Mesodermal cell (in vitro differentiated cells): ENCODE measurements around the gene R3HCC1L. TPM values are rescaled to one million over a fixed set of nuclear protein-coding genes. Genes with fewer than 3 reads are reported as not detected.

Experiments
- H3K27ac ChIP-seq: 2 replicates; pipeline ENCODE4 v1.7.0; 2013; ENCODE audit warnings: mild to moderate bottlenecking, low read depth, low read length, moderate library complexity; ENCODE audit not compliant: severe bottlenecking
- H3K36me3 ChIP-seq: 2 replicates; pipeline ENCODE4 v1.7.1; 2013; ENCODE audit warnings: mild to moderate bottlenecking, low read length, moderate library complexity; ENCODE audit not compliant: control insufficient read depth, insufficient read depth
- H3K4me1 ChIP-seq: one replicate; pipeline ENCODE4 v1.7.1; 2013; ENCODE audit warnings: mild to moderate bottlenecking, low read length; ENCODE audit not compliant: insufficient read depth, control insufficient read depth, poor library complexity, severe bottlenecking
- H3K4me3 ChIP-seq: 2 replicates; pipeline ENCODE4 v1.7.0; 2013; ENCODE audit warnings: low read length, control low read depth, mild to moderate bottlenecking; ENCODE audit not compliant: insufficient read depth, poor library complexity, severe bottlenecking; ENCODE audit errors: extremely low read depth
- H3K9me3 ChIP-seq: 2 replicates; pipeline ENCODE4 v1.7.1; 2013; ENCODE audit warnings: mild to moderate bottlenecking, low read length, moderate library complexity; ENCODE audit not compliant: control insufficient read depth
- WGBS, 2 experiments: methylation state at CpG; one replicate each; pipeline ENCODE4 v1.1.5; 2013; ENCODE audit warnings: missing lambda C conversion rate in 2 of 2; ENCODE audit not compliant: insufficient coverage in 2 of 2; 5-methylcytosine and 5-hydroxymethylcytosine counted together
- polyA plus RNA-seq, 2 experiments: library from polyadenylated mRNA; stranded (reverse); fragments of 50-300 nt; gene quantifications; one replicate each; pipeline ENCODE4 v1.2.3, GENCODE V29; 2013

Gene R3HCC1L
- polyA plus RNA-seq (2013, experiment 1 of 2), result 13.5 TPM
- 14.2 TPM for polyA plus RNA-seq (2013, experiment 2 of 2)

DNA sequence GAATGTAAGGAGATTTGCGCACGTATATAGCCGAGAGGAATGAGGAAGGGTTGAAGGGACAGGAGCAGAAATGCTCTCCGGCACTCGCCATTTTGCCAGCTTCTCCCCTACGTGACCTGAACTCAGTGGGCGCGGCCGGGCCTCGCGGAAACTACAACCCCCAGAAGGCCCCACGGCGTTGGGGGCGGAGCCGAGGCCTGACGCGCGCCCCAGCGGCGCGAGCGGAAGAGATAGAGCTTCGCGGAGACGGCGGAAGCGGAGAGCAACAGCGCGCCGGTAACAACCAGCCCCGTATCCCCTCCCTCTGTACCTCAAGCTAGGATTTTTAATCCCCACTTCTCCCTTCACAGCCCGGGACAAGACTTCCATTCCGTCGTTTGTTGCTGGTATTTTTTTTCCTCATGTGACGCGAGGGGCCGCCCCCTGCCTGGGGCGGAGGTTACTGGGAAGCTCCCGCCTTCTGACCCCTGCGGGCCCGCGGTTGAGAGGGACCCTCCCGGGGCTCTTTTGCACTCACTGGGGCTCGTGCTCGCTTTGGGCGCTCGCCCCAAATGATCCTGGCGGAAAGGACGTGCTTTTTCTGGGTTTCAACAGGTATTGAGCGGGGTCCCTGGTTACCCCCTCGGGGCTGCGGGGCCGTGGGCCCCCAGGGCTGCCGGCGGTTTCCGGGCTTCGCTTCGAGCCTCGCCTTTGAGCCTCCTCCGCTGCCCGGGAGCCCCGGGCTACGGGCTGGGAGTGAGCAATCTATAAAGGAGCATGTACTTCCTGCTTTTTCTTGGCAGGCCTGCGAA, at the start of gene R3HCC1L:
Gene R3HCC1L (plus strand): TSS at position 227 of the 791 bp plus-strand sequence. CDS start 73,458 bp downstream, outside the sequence.
- WGBS, 2 experiments, result 2% methylated on average over 44 to 63 of the region's 64 CpGs
- Histone ChIP-seq H3K27ac (peak within 1 kb of the TSS; percentile 72), H3K4me1 (peaks cover under 1% of the 10 kb centered on the region)

DNA sequence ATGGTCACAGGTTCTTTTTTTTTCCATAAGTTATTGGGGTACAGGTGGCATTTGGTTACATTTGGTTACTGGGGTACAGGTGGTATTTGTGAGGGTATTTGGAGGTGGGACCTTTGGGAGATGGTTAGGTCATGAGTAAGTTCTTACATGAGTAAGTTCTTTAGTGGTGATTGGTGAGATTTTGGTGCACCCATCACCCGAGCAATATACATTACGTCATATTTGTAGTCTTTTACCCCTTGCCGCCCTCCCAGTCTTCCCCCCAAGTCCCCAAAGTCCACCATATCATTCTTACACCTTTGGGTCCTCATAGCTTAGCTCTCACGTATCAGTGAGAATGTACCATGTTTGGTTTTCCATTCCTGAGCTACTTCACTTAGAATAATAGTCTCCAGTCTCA, 49.2 kb upstream of the R3HCC1L start:
- Histone ChIP-seq H3K27ac (no peak overlapping the region), H3K4me1 (no peaks in the 10 kb centered on the region), H3K9me3 (no peaks in the 10 kb centered on the region), H3K36me3 (no peaks in the 10 kb centered on the region), H3K4me3 (no peak overlapping the region)
- 67 to 100% methylated on average over 3 of the region's 4 CpGs for WGBS, 2 experiments

More for the DNA sequence above, at the start of gene R3HCC1L:
- peak within 1 kb of the TSS; percentile 88 for H3K4me3 ChIP-seq
- H3K9me3 ChIP-seq, result peaks cover 4% of the 10 kb centered on the region
- H3K36me3 ChIP-seq, result peaks cover 3% of the 10 kb centered on the region

DNA sequence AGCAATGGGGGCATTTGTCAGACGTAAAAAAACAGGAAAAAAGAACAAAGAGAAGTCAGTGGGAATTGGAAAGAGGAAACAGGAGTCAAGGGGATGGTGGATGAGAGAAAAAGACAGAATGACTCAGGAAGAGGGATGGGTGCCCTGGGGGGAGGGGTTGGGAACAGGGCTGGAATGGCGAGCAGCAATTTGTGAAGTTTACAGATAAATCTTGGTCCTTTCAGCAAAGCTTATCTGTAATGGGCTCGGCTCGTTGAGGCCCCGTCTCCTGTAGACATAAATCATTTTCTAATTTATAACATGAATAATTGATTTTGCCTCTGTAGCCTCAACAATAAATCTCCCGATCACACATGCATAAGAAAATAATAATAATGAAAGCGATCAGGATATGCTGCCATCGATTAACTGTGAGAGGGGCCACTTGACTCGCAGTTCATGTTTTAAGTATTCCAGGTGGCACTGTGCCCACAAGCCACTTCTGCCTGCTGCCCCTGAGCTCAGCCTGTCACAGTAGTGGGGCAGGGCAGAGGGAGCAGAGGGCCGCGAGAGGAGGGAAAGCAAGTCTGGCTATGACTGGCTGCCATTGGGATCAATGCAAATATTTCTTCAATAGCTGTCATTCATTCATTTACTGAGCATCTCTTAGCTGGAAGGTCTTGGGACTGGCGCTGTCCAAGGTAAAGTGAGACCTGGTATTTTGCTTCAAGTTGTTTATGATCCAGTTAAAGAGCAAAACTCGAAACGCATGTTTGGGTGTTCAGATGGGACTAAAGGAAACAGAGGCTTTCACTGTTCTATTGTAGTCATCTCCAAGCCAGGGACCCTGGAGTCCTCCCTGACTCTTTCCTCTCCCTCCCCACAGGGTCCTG, 47.4 kb upstream of the R3HCC1L start:
- Histone ChIP-seq H3K36me3 (no peaks in the 10 kb centered on the region), H3K9me3 (no peaks in the 10 kb centered on the region), H3K4me3 (no peak overlapping the region), H3K4me1 (no peaks in the 10 kb centered on the region), H3K27ac (no peak overlapping the region)
- 80 to 82% methylated on average over 8 of the region's 14 CpGs for WGBS, 2 experiments

DNA sequence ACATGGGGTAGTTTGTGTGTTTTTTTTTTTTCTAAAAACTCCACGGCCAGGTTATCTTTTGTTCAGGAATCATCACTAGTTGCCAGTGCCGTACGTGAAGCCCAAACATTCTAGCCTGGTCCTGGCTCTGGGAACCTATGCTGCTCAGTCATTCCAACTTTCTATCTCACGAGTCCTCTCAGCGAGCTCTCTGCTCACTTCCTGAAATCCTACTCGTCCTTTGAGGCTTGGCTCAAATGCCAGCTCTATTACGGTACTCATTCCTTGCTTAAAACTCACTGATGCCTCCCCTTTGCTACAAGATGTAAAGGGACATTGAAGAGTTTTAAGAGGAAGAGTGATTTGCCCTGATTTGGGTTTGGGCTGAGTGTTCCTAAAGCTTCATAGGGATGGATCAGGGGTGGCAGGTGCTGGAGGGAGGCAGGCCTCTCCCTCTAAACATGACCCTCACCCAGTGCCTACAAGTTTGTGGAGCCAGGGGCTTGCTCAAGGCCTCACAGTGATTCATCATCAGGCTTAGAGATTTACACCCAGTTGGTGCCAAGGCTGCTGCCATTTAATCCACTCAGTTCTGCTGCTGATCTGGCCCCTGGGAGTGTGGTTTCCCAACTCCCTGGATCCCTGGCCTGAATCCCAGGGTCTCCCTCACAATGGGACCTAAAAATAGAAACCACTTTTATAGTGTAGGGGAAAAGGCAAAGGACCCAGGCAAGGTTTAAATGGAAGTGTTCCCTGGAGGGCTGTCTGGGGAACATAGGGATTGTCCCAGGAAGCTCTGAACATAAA, 46.1 kb upstream of the R3HCC1L start:
- whole genome bisulfite sequencing, 2 experiments, result 65 to 96% methylated on average over 3 to 6 of the region's 7 CpGs
- H3K4me3 ChIP-seq, result no peak overlapping the region
- H3K4me1 ChIP-seq, result no peaks in the 10 kb centered on the region
- H3K27ac ChIP-seq, result no peak overlapping the region
- H3K9me3 ChIP-seq, result no peaks in the 10 kb centered on the region
- H3K36me3 ChIP-seq, result no peaks in the 10 kb centered on the region

DNA sequence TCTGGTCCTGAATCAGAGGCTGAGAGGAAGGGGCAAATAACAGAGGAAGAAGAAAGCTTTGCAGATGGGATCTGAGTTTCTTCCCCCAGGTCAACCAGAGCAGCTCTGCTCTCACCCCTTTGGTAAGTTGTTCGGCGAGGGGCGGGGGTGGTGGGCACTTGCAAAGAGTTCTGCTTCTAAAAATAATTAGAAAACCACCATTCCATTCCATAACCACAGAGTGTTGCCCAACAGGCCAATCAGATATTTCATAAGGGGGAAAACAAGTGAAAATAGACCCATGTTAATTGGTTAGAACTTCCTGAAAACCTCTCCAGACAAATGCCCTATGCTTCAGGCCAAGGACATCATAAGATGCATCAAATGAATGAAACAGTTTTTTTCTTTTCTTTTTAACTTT, 43.6 kb upstream of the R3HCC1L start:
- Histone ChIP-seq H3K27ac (no peak overlapping the region), H3K9me3 (no peaks in the 10 kb centered on the region), H3K4me1 (no peaks in the 10 kb centered on the region), H3K4me3 (no peak overlapping the region), H3K36me3 (no peaks in the 10 kb centered on the region)
- no CpG with 5 or more reads among the region's 3 CpGs for WGBS, 2 experiments

DNA sequence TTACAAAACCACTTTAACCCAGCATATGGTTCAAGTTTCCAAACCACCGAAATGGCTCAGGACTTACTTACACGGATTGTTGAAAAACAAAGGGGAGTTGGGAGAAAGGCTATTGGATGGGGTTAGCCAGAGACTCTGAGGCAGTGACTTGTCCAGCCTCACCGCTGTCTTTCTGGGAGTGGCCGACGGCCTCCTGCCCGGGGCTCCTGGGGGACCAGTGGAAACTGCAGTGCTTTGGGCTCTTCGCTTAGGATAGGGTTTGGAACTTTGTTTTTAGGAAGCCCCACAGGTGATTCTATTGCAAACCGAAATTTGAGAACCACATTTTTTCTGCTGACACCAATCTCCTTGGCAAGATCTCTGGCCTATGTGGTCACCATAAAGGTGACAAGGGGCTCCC, 38.1 kb upstream of the R3HCC1L start:
- Histone ChIP-seq H3K4me1 (no peaks in the 10 kb centered on the region), H3K36me3 (no peaks in the 10 kb centered on the region), H3K4me3 (no peak overlapping the region), H3K27ac (no peak overlapping the region), H3K9me3 (no peaks in the 10 kb centered on the region)
- WGBS, 2 experiments, result 89 to 97% methylated on average over 7 to 8 of the region's 8 CpGs

DNA sequence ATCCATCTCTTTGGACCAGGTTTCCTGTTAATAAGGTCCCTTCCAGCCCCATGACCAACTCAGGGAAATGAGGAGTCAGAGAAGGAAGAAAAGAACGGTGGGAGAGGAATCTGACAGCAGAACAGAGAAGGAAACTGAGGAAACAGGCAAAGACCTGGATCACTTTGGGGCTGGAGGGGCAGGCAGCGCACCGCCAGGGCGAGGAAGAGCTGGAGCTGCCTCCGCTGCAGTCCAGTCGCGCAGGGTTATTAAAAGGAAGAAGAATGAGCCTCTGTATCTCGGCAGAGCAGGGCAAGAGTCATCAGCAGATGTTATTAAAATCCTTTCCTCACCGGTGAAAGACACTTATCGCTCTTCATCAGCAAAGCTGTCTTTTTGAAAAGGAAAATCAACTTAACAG, 37.7 kb upstream of the R3HCC1L start:
- Histone ChIP-seq H3K36me3 (no peaks in the 10 kb centered on the region), H3K4me3 (no peak overlapping the region), H3K4me1 (no peaks in the 10 kb centered on the region), H3K9me3 (no peaks in the 10 kb centered on the region), H3K27ac (no peak overlapping the region)
- WGBS, 2 experiments, result 76 to 83% methylated on average over 8 to 10 of the region's 10 CpGs

DNA sequence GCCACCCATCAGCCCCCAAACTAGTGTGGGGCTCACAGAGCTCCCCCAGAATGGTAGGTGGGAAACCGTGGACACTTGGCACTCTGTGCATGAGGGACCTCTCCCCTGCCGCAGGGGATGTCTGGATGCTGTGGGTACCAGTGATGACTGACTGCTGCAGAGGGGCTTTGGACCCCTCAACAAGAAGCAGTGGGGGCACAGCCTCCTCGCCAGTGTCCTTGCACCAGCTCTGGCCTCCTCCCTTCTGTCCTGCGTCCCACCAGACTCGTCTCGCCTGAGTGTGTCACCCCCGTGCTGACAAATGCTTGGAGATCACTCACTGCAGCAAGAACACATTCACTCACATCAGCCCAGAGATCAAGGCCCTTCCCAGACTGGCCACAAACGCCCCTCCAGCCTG, 37.3 kb upstream of the R3HCC1L start:
- H3K9me3 ChIP-seq, result no peaks in the 10 kb centered on the region
- H3K4me1 ChIP-seq, result no peaks in the 10 kb centered on the region
- no peaks in the 10 kb centered on the region for H3K36me3 ChIP-seq
- H3K4me3 ChIP-seq, result no peak overlapping the region
- 73 to 83% methylated on average over 7 to 8 of the region's 8 CpGs for WGBS, 2 experiments
- H3K27ac ChIP-seq, result no peak overlapping the region

DNA sequence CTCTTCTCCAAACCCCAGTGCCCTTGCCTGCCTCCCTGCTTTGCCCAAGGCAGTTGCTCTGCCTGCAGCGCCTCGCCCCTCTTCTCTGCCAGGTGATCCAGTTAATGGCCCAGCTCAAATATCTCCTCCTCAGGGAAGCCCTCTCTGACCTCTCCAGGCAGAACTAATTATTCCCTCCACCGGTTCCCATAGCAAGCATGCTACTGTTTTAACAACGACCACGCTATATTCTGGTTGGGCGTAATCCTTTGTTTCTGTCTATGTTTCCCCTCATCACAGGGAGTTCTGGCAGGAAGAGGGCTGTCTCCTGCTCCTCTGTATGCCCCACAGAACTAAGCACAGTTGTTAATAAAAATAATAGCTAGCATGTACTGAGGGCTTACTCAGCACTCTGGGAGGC, 36.8 kb upstream of the R3HCC1L start:
- Histone ChIP-seq H3K27ac (no peak overlapping the region), H3K9me3 (no peaks in the 10 kb centered on the region), H3K36me3 (no peaks in the 10 kb centered on the region), H3K4me1 (no peaks in the 10 kb centered on the region), H3K4me3 (no peak overlapping the region)
- 71% methylated on average over 6 of the region's 6 CpGs for WGBS, 2 experiments

DNA sequence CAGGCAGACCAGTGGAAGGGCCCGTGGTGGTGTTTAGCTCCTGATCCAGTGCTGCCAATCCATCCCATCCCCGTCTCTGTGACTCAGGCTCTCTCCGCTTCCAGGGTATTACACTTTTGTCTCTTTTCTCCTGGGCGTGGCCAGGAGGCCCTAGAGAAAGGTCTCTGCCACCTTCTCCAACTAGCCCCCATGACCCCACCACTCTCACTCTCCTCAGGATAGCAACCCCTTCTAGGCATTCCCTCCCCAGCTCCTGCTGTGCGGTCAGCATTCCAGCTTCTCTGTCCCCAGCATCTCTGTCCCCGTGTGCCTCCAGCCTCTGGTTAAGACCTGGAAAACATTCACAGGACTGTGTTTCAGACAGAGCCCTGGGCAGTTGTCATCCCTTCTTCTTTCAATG, 36.2 kb upstream of the R3HCC1L start:
- 61 to 62% methylated on average over 4 to 6 of the region's 6 CpGs for whole genome bisulfite sequencing, 2 experiments
- Histone ChIP-seq H3K4me1 (no peaks in the 10 kb centered on the region), H3K27ac (no peak overlapping the region), H3K36me3 (no peaks in the 10 kb centered on the region), H3K4me3 (no peak overlapping the region), H3K9me3 (no peaks in the 10 kb centered on the region)
